HCT116 (cell line): ENCODE measurements around the gene C2orf78.

Source experiments
- ATF3 ChIP-seq: IDR thresholded peaks from 2 replicates; pipeline ENCODE4 v1.6.1; 2012
- CTCF ChIP-seq, 3 experiments: fragments of 200-600 bp in 1 of 3; sonication (generic) in 1 of 3; IDR thresholded peaks in 2 of 3; conservative IDR thresholded peaks in 1 of 3; 2 replicates each; pipeline ENCODE4 v1.5.1; 2012 to 2017; ENCODE audit warnings: low read depth in 2 of 3, low read length in 2 of 3, antibody characterized with exemption in 1 of 3, borderline replicate concordance in 1 of 3, control low read depth in 1 of 3, mild to moderate bottlenecking in 1 of 3, mixed read lengths in 1 of 3, mixed run types in 1 of 3, moderate library complexity in 1 of 3; ENCODE audit not compliant: insufficient read depth in 1 of 3
- ELF1 ChIP-seq: IDR thresholded peaks from 2 replicates; pipeline ENCODE4 v1.6.1; 2012; ENCODE audit warnings: low read depth, borderline replicate concordance
- EZH2 ChIP-seq: fragments of 200-600 bp; sonication (generic); IDR thresholded peaks from 2 replicates; pipeline ENCODE4 v1.6.1; 2017; ENCODE audit warnings: antibody characterized with exemption, mixed run types
- EZH2phosphoT487 ChIP-seq: fragments of 200-600 bp; IDR thresholded peaks from 2 replicates; pipeline ENCODE4 v1.6.1; 2018; ENCODE audit warnings: antibody characterized with exemption, borderline replicate concordance
- MAX ChIP-seq: IDR thresholded peaks from 2 replicates; pipeline ENCODE4 v1.6.1; 2012
- POLR2A ChIP-seq: IDR thresholded peaks from 2 replicates; pipeline ENCODE4 v1.7.0; 2011; ENCODE audit warnings: borderline replicate concordance; ENCODE audit not compliant: insufficient read depth, insufficient read length; ENCODE audit errors: extremely low read depth
- RAD21 ChIP-seq: IDR thresholded peaks from 2 replicates; pipeline ENCODE4 v1.6.1; 2012; ENCODE audit warnings: low read depth, mild to moderate bottlenecking
- REST ChIP-seq: IDR thresholded peaks from 2 replicates; pipeline ENCODE4 v1.6.1; 2012; ENCODE audit warnings: low read depth
- SP1 ChIP-seq: IDR thresholded peaks from 2 replicates; pipeline ENCODE4 v1.6.1; 2012; ENCODE audit warnings: low read depth
- SRF ChIP-seq: IDR thresholded peaks from 2 replicates; pipeline ENCODE4 v1.6.1; 2012; ENCODE audit warnings: low read depth
- YY1 ChIP-seq: IDR thresholded peaks from 2 replicates; pipeline ENCODE4 v1.6.1; 2011; ENCODE audit warnings: low read length, low read depth, moderate library complexity, mild to moderate bottlenecking; ENCODE audit not compliant: insufficient replicate concordance; ENCODE audit errors: extremely low read depth
- ZNF274 ChIP-seq: fragments of 200-500 bp; sonication (Bioruptor generic); IDR thresholded peaks from 2 replicates; pipeline ENCODE4 v1.6.1; 2014; ENCODE audit warnings: mild to moderate bottlenecking, low read depth, low read length, inconsistent platforms

GRCh38 chr2:73821669-73822068, 37.7 kb downstream of the C2orf78 start:
- no peak for TF ChIP-seq CTCF (IDR thresholded peaks at IDR 0.05 in 2 of 3, conservative IDR thresholded peaks at IDR 0.05 in 1 of 3; ENCODE audit: borderline replicate concordance in 1 of 3, insufficient read depth in 1 of 3, low read depth in 2 of 3, low read length in 2 of 3)
- TF ChIP-seq EZH2, result no peak
- no peak for TF ChIP-seq MAX
- no peak for TF ChIP-seq POLR2A
- TF ChIP-seq ELF1, result no peak
- no peak for TF ChIP-seq ZNF274
- no peak for TF ChIP-seq REST
- no peak for TF ChIP-seq ATF3
- TF ChIP-seq SP1, result no peak
- no peak for TF ChIP-seq SRF
- TF ChIP-seq RAD21, result no peak
- no peak for TF ChIP-seq YY1
- TF ChIP-seq EZH2phosphoT487, result no peak
